ENCODE results near the gene CDK11A.

Gene CDK11A

DNA sequence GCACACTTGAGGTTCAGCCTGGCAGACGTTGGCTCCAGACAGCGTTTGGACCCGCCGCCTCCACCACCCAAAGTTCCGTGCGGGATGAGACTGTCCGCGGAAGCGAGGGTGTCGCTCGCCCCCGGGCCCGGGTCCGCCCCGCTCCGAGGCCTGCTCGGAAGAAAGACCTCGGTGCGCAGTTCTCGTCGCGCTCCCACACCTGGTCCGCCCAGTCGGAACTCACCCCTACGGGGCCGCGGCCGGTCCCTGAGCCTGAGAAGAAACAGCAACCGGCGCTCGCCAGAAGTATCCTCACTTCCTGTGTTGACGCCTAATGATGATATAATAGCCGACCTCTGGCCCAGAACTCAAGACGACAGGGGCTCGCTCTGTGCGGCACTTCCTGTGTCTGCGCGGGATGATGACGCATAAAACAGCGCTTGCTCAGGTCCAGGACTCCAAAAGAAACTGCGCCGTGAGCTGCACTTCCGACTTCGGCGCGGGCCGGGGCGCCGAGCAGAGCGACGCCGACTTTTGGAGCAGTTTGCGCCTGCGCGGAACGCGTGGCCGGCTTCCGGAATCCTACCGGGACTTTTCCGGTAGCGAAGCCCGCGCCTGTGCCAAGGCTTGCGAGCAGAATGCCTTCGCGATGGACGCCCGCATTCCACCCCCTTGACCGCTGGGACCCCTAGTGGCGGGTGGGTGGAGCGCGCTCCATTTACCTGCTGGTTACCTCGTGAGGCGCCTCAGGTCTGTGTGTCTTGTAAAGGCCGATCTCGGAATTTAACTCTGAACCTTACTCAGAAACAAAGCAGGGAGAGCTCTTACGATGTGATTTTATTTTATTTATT lies at the start of gene CDK11A:
Gene CDK11A (minus strand): TSS at position 323 of the 830 bp plus-strand sequence. CDS start 1,539 bp downstream, outside the sequence.
- DNase-seq (ENCODE audit: low read depth), result peak; percentile 100
- TF ChIP-seq, protein P1, sequence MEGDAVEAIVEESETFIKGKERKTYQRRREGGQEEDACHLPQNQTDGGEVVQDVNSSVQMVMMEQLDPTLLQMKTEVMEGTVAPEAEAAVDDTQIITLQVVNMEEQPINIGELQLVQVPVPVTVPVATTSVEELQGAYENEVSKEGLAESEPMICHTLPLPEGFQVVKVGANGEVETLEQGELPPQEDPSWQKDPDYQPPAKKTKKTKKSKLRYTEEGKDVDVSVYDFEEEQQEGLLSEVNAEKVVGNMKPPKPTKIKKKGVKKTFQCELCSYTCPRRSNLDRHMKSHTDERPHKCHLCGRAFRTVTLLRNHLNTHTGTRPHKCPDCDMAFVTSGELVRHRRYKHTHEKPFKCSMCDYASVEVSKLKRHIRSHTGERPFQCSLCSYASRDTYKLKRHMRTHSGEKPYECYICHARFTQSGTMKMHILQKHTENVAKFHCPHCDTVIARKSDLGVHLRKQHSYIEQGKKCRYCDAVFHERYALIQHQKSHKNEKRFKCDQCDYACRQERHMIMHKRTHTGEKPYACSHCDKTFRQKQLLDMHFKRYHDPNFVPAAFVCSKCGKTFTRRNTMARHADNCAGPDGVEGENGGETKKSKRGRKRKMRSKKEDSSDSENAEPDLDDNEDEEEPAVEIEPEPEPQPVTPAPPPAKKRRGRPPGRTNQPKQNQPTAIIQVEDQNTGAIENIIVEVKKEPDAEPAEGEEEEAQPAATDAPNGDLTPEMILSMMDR (conservative IDR thresholded peaks at IDR 0.05; ENCODE audit: low read depth, low read length), result peak; percentile 25
- H3K4me3 ChIP-seq (ENCODE audit: low read depth, low read length), result peak within 1 kb of the TSS; percentile 70

DNA sequence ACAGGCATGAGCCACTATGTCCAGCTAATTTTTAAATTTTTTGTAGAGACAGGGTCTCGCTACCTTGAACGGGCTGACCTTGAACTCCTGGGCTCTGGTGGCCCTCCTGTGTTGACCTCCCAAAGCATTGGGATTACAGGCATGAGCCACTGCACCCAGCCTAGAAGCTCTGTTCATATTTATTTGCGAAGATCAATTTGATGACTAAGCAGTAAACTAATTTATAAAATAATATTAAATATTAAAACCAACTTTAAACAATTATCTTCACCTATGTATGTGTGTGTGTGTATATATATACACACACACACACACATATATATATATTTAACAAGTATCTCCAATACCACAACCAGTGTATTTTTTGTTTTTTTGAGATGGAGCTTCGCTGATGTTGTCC lies 49.7 kb upstream of the CDK11A start:
- H3K4me3 ChIP-seq (ENCODE audit: low read depth, low read length), result no peak overlapping the region
- DNase-seq (ENCODE audit: low read depth), result no peak
- TF ChIP-seq, protein P1 (conservative IDR thresholded peaks at IDR 0.05; ENCODE audit: low read depth, low read length), result no peak

DNA sequence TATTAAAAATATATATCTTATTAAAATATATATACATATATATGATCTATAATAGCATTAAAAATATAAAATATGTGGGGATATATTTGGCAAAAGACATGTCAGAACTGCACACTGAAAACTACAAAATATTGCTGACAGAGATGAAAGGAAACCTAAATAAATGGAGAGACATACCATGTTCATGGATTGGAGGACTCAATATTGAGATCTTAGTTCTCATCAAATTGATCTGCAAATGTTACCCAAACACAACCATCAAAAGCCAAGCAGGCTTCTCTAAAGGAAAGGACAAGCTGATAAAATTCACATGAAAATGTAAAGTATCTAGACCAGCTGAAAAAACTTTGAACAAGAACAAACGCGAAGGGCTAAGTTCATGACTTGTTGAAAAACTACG lies 46.9 kb upstream of the CDK11A start:
- no peak for DNase-seq (ENCODE audit: low read depth)
- TF ChIP-seq, protein P1 (conservative IDR thresholded peaks at IDR 0.05; ENCODE audit: low read depth, low read length), result no peak
- no peak overlapping the region for H3K4me3 ChIP-seq (ENCODE audit: low read depth, low read length)

DNA sequence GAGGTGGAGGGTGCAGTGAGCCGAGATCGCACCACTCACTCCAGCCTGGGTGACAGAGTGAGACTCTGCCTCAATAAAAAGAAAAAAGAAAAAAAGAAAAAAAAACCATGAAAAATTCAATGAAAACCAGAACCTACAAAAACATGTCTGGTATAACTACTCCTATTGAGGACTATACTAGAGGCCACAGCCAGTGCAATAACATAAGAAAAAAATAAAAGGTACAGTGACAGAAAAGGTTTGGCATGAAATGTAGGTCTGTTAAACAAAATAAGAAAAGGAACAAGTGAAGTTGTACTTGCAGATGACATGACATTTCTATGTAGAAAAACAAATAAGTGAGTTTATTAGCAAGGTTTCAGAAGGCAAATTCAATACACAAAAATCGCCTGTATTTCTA lies 45.9 kb upstream of the CDK11A start:
- DNase-seq (ENCODE audit: low read depth), result no peak
- TF ChIP-seq, protein P1 (conservative IDR thresholded peaks at IDR 0.05; ENCODE audit: low read depth, low read length), result no peak
- no peak overlapping the region for H3K4me3 ChIP-seq (ENCODE audit: low read depth, low read length)

DNA sequence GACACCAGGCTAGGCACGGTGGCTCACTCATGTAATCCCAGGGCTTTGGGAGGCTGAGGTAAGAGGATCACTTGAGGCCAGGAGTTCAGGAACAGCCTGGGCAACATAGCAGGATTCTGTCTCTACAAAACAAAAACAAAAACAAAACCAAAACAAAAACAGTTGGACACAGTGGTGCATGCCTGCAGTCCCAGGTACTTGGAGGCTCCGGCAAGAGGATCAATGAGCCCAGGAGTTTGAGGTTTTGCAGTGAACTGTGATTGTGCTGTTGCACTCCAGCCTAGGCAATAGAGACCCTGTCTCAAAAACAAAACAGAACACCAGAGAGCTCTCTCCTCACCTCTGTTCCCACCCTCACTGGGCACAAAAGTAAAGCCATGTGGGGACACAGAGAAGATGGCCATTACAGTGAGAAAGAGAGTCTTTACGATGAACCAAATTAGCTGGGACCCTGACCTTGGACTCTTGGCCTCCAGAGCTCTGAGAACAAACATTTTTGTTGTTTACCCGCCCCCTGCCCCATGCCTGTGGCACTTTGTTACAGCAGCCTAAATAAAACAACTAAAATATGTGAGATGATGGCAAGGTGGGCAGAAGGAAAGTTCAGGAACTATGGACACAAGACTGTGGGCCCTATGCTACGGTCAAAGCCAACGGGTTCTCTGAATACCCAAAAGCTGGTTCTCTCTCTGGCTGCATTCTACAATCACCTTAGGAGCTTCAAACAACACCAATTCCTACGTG lies 44.3 kb upstream of the CDK11A start:
- H3K4me3 ChIP-seq (ENCODE audit: low read depth, low read length), result no peak overlapping the region
- DNase-seq (ENCODE audit: low read depth), result no peak
- TF ChIP-seq, protein P1 (conservative IDR thresholded peaks at IDR 0.05; ENCODE audit: low read depth, low read length), result no peak

DNA sequence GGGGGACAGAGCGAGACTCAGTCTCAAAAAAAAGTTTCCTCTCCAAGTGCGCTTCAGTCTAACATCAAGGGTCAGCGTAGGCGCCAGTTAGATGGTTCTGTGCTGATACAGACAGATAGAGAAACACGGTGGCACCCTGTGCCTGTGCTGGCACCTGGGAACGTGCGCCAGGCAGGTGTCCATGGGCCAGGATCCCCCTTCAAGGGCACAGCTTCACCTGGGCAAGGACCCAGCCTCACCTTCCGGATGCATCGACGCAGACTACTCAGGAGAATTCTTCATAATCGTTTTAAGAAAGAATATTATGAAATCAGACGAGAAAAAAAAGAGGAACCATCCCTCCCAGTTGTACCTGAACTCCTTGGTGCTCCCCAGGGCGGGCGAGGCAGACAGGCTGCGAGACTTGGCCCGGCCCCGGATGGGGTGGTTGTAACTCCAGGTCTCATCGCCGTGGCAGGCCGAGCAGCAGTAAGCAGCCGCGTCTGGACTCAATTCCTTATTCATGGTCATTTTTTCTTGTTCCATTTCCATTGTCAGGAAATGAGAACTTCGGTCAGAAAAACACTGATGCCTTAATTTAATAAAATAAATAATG lies 40.8 kb upstream of the CDK11A start:
- DNase-seq (ENCODE audit: low read depth), result no peak
- TF ChIP-seq, protein P1 (conservative IDR thresholded peaks at IDR 0.05; ENCODE audit: low read depth, low read length), result no peak
- no peak overlapping the region for H3K4me3 ChIP-seq (ENCODE audit: low read depth, low read length)
